SK-N-SH treated with all-trans-retinoic acid at 6 μM for 48 hours (cell line): Measurements from ENCODE around the gene AGMO.

ENCODE experiments used
- ARNTL ChIP-seq: fragments of 450-650 bp; formaldehyde crosslinking; IDR thresholded peaks from 2 replicates; pipeline ENCODE4 v1.5.0; 2020; ENCODE audit warnings: low read depth, mild to moderate bottlenecking, moderate library complexity, borderline replicate concordance
- CREB5 ChIP-seq: fragments of 250-450 bp; sonication (Bioruptor Pico); IDR thresholded peaks from 2 replicates; pipeline ENCODE4 v1.5.1; 2020; ENCODE audit warnings: low read depth, mild to moderate bottlenecking, moderate library complexity
- CSDC2 ChIP-seq: fragments of 250-450 bp; sonication (Bioruptor Pico); IDR thresholded peaks from 2 replicates; pipeline ENCODE4 v1.5.0; 2020; ENCODE audit warnings: mild to moderate bottlenecking, moderate library complexity
- ESRRG ChIP-seq: fragments of 250-450 bp; sonication (Bioruptor Pico); IDR thresholded peaks from 2 replicates; pipeline ENCODE4 v1.6.1; 2021; ENCODE audit warnings: mild to moderate bottlenecking
- GLIS3 ChIP-seq: fragments of 250-450 bp; sonication (Bioruptor Pico); IDR thresholded peaks from 2 replicates; pipeline ENCODE4 v1.5.0; 2020; ENCODE audit warnings: mild to moderate bottlenecking, moderate library complexity
- PATZ1 ChIP-seq: fragments of 250-450 bp; sonication (Bioruptor Pico); IDR thresholded peaks from 2 replicates; pipeline ENCODE4 v1.8.0; 2020; ENCODE audit warnings: mild to moderate bottlenecking, moderate library complexity, borderline replicate concordance
- PPARA ChIP-seq: fragments of 250-450 bp; sonication (Bioruptor Pico); IDR thresholded peaks from 2 replicates; pipeline ENCODE4 v1.5.0; 2020; ENCODE audit warnings: mild to moderate bottlenecking, borderline replicate concordance
- RARB ChIP-seq: fragments of 250-450 bp; sonication (Bioruptor Pico); IDR thresholded peaks from 2 replicates; pipeline ENCODE4 v1.8.0; 2021; ENCODE audit warnings: mild to moderate bottlenecking, moderate library complexity
- ZFP30 ChIP-seq: fragments of 450-650 bp; formaldehyde crosslinking; IDR thresholded peaks from 2 replicates; pipeline ENCODE4 v1.5.0; 2022; ENCODE audit warnings: mild to moderate bottlenecking, moderate library complexity
- ZNF565 ChIP-seq: fragments of 450-650 bp; formaldehyde crosslinking; conservative IDR thresholded peaks from 2 replicates; pipeline ENCODE4 v1.5.0; 2020; ENCODE audit warnings: low read depth, mild to moderate bottlenecking, moderate library complexity
- ZNF8 ChIP-seq: fragments of 450-650 bp; formaldehyde crosslinking; IDR thresholded peaks from 2 replicates; pipeline ENCODE4 v1.5.0; 2020; ENCODE audit warnings: mild to moderate bottlenecking, moderate library complexity
- TF ChIP-seq, protein P1 (sequence below): fragments of 250-450 bp; sonication (Bioruptor Pico); IDR thresholded peaks from 2 replicates; pipeline ENCODE4 v1.5.0; 2020; ENCODE audit warnings: mild to moderate bottlenecking, moderate library complexity

DNA sequence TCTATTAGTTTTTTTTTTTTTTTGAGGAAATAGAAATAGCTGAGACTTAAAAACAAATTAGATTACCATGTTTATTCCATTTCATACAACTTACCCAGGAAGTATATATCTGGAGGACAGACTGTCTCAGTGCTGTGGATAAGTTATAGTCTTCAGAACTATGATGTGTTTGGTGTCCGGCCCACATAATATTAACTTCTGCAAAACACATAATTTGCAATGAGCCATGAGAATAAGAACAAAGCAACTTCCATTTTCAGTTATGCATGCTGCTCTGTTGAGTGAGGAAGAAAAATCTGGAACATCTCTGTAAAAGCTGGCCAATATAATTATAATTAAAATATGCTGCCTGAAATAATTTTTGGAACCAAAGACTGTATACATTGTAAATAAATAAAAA is 130.9 kb downstream of the AGMO start:
- no peak for TF ChIP-seq CREB5 (CRISPR knock-in tag)
- TF ChIP-seq, protein P1, sequence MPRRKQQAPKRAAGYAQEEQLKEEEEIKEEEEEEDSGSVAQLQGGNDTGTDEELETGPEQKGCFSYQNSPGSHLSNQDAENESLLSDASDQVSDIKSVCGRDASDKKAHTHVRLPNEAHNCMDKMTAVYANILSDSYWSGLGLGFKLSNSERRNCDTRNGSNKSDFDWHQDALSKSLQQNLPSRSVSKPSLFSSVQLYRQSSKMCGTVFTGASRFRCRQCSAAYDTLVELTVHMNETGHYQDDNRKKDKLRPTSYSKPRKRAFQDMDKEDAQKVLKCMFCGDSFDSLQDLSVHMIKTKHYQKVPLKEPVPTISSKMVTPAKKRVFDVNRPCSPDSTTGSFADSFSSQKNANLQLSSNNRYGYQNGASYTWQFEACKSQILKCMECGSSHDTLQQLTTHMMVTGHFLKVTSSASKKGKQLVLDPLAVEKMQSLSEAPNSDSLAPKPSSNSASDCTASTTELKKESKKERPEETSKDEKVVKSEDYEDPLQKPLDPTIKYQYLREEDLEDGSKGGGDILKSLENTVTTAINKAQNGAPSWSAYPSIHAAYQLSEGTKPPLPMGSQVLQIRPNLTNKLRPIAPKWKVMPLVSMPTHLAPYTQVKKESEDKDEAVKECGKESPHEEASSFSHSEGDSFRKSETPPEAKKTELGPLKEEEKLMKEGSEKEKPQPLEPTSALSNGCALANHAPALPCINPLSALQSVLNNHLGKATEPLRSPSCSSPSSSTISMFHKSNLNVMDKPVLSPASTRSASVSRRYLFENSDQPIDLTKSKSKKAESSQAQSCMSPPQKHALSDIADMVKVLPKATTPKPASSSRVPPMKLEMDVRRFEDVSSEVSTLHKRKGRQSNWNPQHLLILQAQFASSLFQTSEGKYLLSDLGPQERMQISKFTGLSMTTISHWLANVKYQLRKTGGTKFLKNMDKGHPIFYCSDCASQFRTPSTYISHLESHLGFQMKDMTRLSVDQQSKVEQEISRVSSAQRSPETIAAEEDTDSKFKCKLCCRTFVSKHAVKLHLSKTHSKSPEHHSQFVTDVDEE (CRISPR knock-in tag), result no peak
- no peak for TF ChIP-seq PPARA (CRISPR knock-in tag)
- no peak for TF ChIP-seq ESRRG (CRISPR knock-in tag)
- no peak for TF ChIP-seq GLIS3 (CRISPR knock-in tag)
- TF ChIP-seq ZNF565, result no peak
- no peak for TF ChIP-seq ARNTL
- no peak for TF ChIP-seq ZNF8
- no peak for TF ChIP-seq CSDC2
- TF ChIP-seq RARB (CRISPR knock-in tag), result no peak
- TF ChIP-seq PATZ1, result no peak
- TF ChIP-seq ZFP30 (CRISPR knock-in tag), result no peak
